Astrocyte (in vitro differentiated cells and primary cell): ENCODE results near the gene CKLF.

Experiments used
- CTCF ChIP-seq: IDR thresholded peaks from 2 replicates; pipeline ENCODE4 v1.5.1; 2011; ENCODE audit warnings: low read depth, mild to moderate bottlenecking, inconsistent platforms, low read length, moderate library complexity; ENCODE audit not compliant: insufficient read depth
- EZH2 ChIP-seq: IDR thresholded peaks from 2 replicates; pipeline ENCODE4 v1.6.1; 2012; ENCODE audit warnings: mild to moderate bottlenecking, low read length, inconsistent platforms; ENCODE audit not compliant: insufficient read depth

- TF ChIP-seq CTCF: no peak
- TF ChIP-seq EZH2: no peak
Measured at GRCh38 chr16:66560107-66560506, 7.7 kb downstream of the CKLF start.
